PC-3 (cell line): Measurements from ENCODE around the gene EPC2. TPM values are rescaled to one million over a fixed set of nuclear protein-coding genes. Genes with fewer than 3 reads are reported as not detected.

Experiments
- ATAC-seq: fragments of 200-7000 bp; cut with Tn5 transposase; 2 replicates; pipeline ENCODE4 v1.9.1; 2020; ENCODE audit warnings: mild to moderate bottlenecking, moderate library complexity
- BruUV-seq: library from RNA; stranded (reverse); fragments of 400-500 nt; replicated peaks from 2 replicates; lab custom pipeline; 2021; lab: Mats Ljungman, UMichigan
- CTCF ChIA-PET: fragments of 300-600 bp; sonication (Branson Sonifier 250); formaldehyde crosslinking; loops from one replicate; lab custom pipeline; 2022; ENCODE audit warnings: antibody characterized with exemption; lab: Charles Lee
- POLR2A ChIA-PET: fragments of 300-600 bp; sonication (Branson Sonifier 250); formaldehyde crosslinking; loops from one replicate; lab custom pipeline; 2022; ENCODE audit warnings: antibody characterized with exemption; ENCODE audit not compliant: unreplicated experiment; lab: Charles Lee
- DNase-seq: peaks from one replicate; pipeline ENCODE4 v3.0.0-alpha.2; 2015
- H2AFZ ChIP-seq: fragments of 300-600 bp; sonication (generic); 2 replicates; pipeline ENCODE4 v1.6.0; 2016; ENCODE audit warnings: antibody characterized with exemption, low read length
- H3F3A ChIP-seq: fragments of 300-600 bp; sonication (generic); one replicate; pipeline ENCODE4 v1.6.0; 2017; ENCODE audit warnings: antibody characterized with exemption, low read length, control low read depth, mild to moderate bottlenecking; ENCODE audit not compliant: unreplicated experiment
- H3K27ac ChIP-seq: fragments of 300-600 bp; sonication (generic); 2 replicates; pipeline ENCODE4 v1.5.1; 2016; ENCODE audit warnings: mild to moderate bottlenecking, low read length
- H3K27me3 ChIP-seq: fragments of 300-600 bp; sonication (generic); 2 replicates; pipeline ENCODE4 v1.6.1; 2016; ENCODE audit warnings: low read length, mixed read lengths
- H3K36me3 ChIP-seq: fragments of 300-600 bp; sonication (generic); 2 replicates; pipeline ENCODE4 v1.6.1; 2016; ENCODE audit warnings: low read depth, mixed run types, low read length, mixed read lengths
- H3K4me1 ChIP-seq: fragments of 300-600 bp; sonication (generic); 2 replicates; pipeline ENCODE4 v1.5.1; 2016; ENCODE audit warnings: low read length; ENCODE audit not compliant: insufficient read depth
- H3K4me2 ChIP-seq: fragments of 300-600 bp; sonication (generic); 2 replicates; pipeline ENCODE4 v1.6.0; 2016; ENCODE audit warnings: low read length
- H3K4me3 ChIP-seq: fragments of 300-600 bp; sonication (generic); 2 replicates; pipeline ENCODE4 v1.5.1; 2016; ENCODE audit warnings: mild to moderate bottlenecking, low read length, mixed read lengths
- H3K79me2 ChIP-seq: fragments of 300-600 bp; sonication (generic); 2 replicates; pipeline ENCODE4 v1.6.1; 2017; ENCODE audit warnings: low read length, mixed read lengths
- H3K9ac ChIP-seq: fragments of 300-600 bp; sonication (generic); 2 replicates; pipeline ENCODE4 v1.6.0; 2016; ENCODE audit warnings: mild to moderate bottlenecking, low read length
- H3K9me2 ChIP-seq: fragments of 300-600 bp; sonication (generic); replicated peaks from 2 replicates; pipeline ENCODE4 v1.6.1; 2016; ENCODE audit warnings: mixed run types, low read length, mixed read lengths
- H3K9me3 ChIP-seq: fragments of 300-600 bp; sonication (generic); 2 replicates; pipeline ENCODE4 v1.6.1; 2016; ENCODE audit warnings: low read length, mixed read lengths
- H4K20me1 ChIP-seq: fragments of 300-600 bp; sonication (generic); 2 replicates; pipeline ENCODE4 v1.6.1; 2016; ENCODE audit warnings: low read length, mixed read lengths
- CTCF ChIP-seq: fragments of 300-600 bp; sonication (generic); conservative IDR thresholded peaks from 2 replicates; pipeline ENCODE4 v1.5.1; 2017; ENCODE audit warnings: antibody characterized with exemption, low read depth, mild to moderate bottlenecking, low read length
- EZH2 ChIP-seq: fragments of 300-600 bp; sonication (generic); IDR thresholded peaks from one replicate; pipeline ENCODE4 v1.6.1; 2017; ENCODE audit warnings: antibody characterized with exemption, mild to moderate bottlenecking, low read length; ENCODE audit not compliant: unreplicated experiment
- EZH2phosphoT487 ChIP-seq: fragments of 300-600 bp; sonication (generic); IDR thresholded peaks from 2 replicates; pipeline ENCODE4 v1.6.1; 2018; ENCODE audit warnings: mild to moderate bottlenecking, antibody characterized with exemption, low read length, borderline replicate concordance
- intact Hi-C: fragments of 100-400 bp; cut with micrococcal nuclease; formaldehyde crosslinking; loops from 2 replicates; pipeline ENCODE4 v1.9.0; 2023
- total RNA-seq: library from RNA; depleted of rRNA; stranded (reverse); fragments of >200 nt; gene quantifications from 2 replicates; pipeline ENCODE4 v1.2.3, GENCODE V29; 2014

The EPC2 gene
- total RNA-seq, 1 experiment from 2014 or later: 20.6 TPM

- H3K79me2 ChIP-seq: peaks cover 93% of the 10 kb centered on the region
- ATAC-seq (no peak), DNase-seq (no peak)
- ChIA-PET POLR2A (no interaction called here), CTCF (no interaction called here)
- intact Hi-C loops: no loop called here
- H3K4me3 ChIP-seq: no peak overlapping the region
- no peaks in the 10 kb centered on the region for H3K27me3 ChIP-seq
- no peak overlapping the region for H3K27ac ChIP-seq
- TF ChIP-seq EZH2phosphoT487: no peak
- TF ChIP-seq EZH2: no peak
- no peak for TF ChIP-seq CTCF
- no TSS peak for BruUV-seq
- no peak overlapping the region for H3K4me2 ChIP-seq
- H2AFZ ChIP-seq: no peak overlapping the region
- H3K9me3 ChIP-seq: no peaks in the 10 kb centered on the region
- no peaks in the 10 kb centered on the region for H3F3A ChIP-seq
- no peak overlapping the region for H3K9ac ChIP-seq
- no peaks in the 10 kb centered on the region for H3K9me2 ChIP-seq
- H3K36me3 ChIP-seq: no peaks in the 10 kb centered on the region
- peaks cover 10% of the 10 kb centered on the region; the same call in 1 of the 2 replicates for H4K20me1 ChIP-seq
- no peaks in the 10 kb centered on the region; the same call in 1 of the 2 replicates for H3K4me1 ChIP-seq
These were observed 74.7 kb downstream of the EPC2 start for GRCh38 chr2:148719195-148719749.

GRCh38 chr2:148719941-148720436 lies 75.4 kb downstream of the EPC2 start:
- Histone ChIP-seq H3F3A (no peaks in the 10 kb centered on the region), H4K20me1 (peaks cover 16% of the 10 kb centered on the region; the same call in 1 of the 2 replicates), H3K36me3 (no peaks in the 10 kb centered on the region), H3K4me3 (no peak overlapping the region), H3K4me2 (no peak overlapping the region), H3K79me2 (peaks cover 95% of the 10 kb centered on the region), H2AFZ (no peak overlapping the region), H3K27ac (no peak overlapping the region), H3K9ac (no peak overlapping the region), H3K9me3 (no peaks in the 10 kb centered on the region), H3K27me3 (no peaks in the 10 kb centered on the region), H3K4me1 (no peaks in the 10 kb centered on the region; the same call in 1 of the 2 replicates), H3K9me2 (no peaks in the 10 kb centered on the region)
- ChIA-PET CTCF (no interaction called here), POLR2A (no interaction called here)
- DNase-seq (no peak), ATAC-seq (no peak)
- no TSS peak for BruUV-seq
- TF ChIP-seq EZH2 (no peak), CTCF (no peak), EZH2phosphoT487 (no peak)
- intact Hi-C loops: no loop called here

- H3K9me3 ChIP-seq: no peaks in the 10 kb centered on the region
- no peak overlapping the region for H3K27ac ChIP-seq
- no peak overlapping the region for H3K4me3 ChIP-seq
- no peaks in the 10 kb centered on the region for H3K27me3 ChIP-seq
- TF ChIP-seq EZH2 (no peak), CTCF (no peak), EZH2phosphoT487 (no peak)
- H3K9me2 ChIP-seq: no peaks in the 10 kb centered on the region
- peaks cover 94% of the 10 kb centered on the region for H3K79me2 ChIP-seq
- DNase-seq (no peak), ATAC-seq (no peak)
- no peaks in the 10 kb centered on the region for H3K36me3 ChIP-seq
- BruUV-seq: no TSS peak
- no peak overlapping the region for H3K4me2 ChIP-seq
- CTCF ChIA-PET: no interaction called here
- H3K4me1 ChIP-seq: no peaks in the 10 kb centered on the region; the same call in 1 of the 2 replicates
- no peaks in the 10 kb centered on the region for H3F3A ChIP-seq
- peaks cover 16% of the 10 kb centered on the region; the same call in 1 of the 2 replicates for H4K20me1 ChIP-seq
- H2AFZ ChIP-seq: no peak overlapping the region
- POLR2A ChIA-PET: no interaction called here
- intact Hi-C loops: no loop called here
- H3K9ac ChIP-seq: no peak overlapping the region
These were observed 76.0 kb downstream of the EPC2 start for GRCh38 chr2:148720501-148721001.
